GM12873 (cell line): ENCODE measurements around the gene STXBP6.

Experiments
- TF ChIP-seq, protein P1 (sequence below): IDR thresholded peaks from 2 replicates; pipeline ENCODE4 v1.5.1; 2012; ENCODE audit warnings: low read depth, mild to moderate bottlenecking, moderate library complexity, low read length, control low read depth; ENCODE audit not compliant: insufficient read depth; ENCODE audit errors: missing control alignments

Gene STXBP6

DNA sequence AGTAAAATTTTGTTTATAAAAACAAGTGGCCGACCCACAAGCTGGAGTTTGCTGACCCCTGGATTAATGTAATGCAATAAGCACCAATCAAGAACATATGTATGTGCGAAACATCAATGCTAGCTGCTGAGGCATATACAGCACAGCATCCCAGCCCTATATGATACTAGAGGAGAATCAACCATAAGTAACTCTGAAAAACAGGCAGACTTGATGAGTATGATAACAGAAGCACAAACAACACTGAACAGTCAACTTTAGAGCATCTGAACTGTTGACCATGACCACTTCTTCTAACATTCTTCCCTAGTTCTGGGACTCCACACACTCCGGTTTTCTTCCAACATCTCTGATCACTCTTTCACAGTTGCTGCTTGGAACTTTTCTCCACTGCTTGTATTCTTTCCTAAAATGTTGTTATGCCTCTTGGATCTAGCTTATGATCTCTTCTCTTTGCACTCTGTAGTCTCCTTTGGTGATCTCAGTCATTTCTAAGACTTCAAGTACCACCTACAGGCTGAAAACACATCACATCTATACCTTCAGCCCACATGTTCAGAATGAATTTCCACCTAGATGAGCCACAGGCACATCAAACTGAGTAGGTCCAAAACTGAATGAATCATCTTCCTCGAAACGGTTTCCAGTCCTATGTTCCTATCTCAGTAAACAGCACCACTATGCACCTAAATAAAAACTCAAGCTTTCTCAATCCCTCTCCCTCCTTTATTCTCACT lies 57.2 kb downstream of the STXBP6 start:
- TF ChIP-seq, protein P1, sequence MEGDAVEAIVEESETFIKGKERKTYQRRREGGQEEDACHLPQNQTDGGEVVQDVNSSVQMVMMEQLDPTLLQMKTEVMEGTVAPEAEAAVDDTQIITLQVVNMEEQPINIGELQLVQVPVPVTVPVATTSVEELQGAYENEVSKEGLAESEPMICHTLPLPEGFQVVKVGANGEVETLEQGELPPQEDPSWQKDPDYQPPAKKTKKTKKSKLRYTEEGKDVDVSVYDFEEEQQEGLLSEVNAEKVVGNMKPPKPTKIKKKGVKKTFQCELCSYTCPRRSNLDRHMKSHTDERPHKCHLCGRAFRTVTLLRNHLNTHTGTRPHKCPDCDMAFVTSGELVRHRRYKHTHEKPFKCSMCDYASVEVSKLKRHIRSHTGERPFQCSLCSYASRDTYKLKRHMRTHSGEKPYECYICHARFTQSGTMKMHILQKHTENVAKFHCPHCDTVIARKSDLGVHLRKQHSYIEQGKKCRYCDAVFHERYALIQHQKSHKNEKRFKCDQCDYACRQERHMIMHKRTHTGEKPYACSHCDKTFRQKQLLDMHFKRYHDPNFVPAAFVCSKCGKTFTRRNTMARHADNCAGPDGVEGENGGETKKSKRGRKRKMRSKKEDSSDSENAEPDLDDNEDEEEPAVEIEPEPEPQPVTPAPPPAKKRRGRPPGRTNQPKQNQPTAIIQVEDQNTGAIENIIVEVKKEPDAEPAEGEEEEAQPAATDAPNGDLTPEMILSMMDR, result no peak

DNA sequence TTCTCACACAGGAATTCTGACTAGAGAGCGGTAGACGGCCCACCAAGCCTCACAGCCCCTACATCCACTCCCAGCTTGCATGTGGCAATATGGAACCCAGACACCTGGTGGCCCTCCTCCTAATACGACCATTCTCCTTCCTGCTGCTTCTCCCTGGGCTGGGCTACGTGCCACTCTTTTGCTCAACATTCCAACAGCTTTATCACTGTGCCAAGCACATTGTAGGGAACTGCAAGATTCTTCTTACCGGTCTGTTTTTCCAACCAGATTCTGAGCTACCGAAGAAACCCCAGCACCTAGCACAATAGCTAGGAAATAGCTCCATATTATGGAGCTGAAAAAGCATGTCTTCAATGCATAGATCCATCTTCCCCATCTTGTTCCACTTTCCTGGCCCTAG lies 58.1 kb downstream of the STXBP6 start:
- TF ChIP-seq, protein P1, result no peak

DNA sequence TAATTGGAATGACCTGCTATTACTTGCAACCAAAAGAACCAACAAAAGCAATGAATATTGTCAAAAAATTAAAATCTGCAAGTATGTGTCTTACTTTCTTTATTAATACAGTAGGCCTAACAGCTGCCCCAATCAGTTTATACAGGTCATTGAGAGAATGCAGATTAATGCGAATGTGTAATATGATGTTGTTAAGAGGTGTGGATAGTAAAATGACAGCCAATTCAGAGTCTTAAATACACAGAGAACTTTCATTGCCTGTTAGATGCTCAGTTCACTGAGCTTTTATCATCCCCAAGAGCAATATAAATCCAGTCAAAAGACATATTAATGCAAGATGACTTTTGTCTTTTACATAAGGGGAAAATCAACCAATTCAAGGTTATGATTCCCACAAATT lies 58.7 kb downstream of the STXBP6 start:
- TF ChIP-seq, protein P1, result no peak

DNA sequence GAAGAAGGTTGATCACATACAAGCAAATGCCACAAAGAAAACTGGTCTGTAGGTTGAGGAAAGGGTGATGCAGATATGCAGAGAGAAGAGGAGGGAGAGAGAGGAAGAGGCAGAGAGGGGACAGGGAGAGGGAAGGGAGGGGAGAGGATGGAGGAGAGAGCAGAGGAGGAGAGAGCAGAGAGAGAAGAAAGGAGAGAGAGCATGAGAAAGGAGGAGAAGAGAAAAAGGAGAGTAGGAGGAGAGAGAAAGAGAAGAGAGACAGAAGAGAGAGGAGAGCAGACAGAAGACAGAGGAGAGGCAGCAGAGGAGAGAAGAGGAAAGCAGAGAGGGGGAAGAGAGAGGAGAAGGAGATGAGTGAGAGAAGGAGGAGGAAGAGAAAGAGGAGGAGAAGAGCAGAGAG lies 59.2 kb downstream of the STXBP6 start:
- TF ChIP-seq, protein P1, result no peak

DNA sequence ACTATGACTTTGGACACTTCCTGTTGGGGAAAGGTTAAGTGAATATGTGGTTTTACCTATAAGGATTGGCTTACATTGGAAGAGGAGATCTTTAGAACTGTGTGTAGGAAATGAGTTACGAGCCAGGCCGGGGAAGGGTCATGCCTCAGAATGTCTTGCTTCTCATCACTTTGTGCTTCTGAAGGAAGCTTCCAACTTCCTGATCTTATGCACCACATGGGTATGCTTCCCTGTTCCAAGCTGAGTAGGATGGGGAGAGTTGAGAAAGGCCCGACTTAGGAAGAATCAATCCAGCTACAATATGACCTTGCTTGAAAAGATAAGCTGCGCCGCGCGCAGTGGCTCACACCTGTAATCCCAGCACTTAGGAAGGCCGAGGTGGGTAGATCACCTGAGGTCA lies 59.9 kb downstream of the STXBP6 start:
- TF ChIP-seq, protein P1, result no peak

DNA sequence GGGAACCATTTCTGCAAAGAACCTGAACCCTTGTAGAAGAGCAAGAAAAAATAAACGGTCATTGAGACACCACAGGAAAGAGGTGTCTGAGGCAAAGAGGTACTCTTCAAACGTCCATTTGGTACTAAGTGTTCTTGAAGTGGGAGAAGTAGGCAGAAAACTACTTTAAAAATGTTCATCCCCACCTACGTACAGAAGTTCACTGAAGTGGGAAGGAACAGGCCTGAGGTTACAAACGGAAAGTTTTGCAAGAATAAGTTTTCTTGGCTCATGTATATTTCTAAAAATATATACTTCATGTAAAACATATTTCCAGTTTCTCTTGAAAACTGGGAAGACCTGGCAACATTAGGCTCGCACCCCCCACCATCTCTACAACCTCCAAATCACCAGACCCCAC lies 61.2 kb downstream of the STXBP6 start:
- TF ChIP-seq, protein P1, result no peak

DNA sequence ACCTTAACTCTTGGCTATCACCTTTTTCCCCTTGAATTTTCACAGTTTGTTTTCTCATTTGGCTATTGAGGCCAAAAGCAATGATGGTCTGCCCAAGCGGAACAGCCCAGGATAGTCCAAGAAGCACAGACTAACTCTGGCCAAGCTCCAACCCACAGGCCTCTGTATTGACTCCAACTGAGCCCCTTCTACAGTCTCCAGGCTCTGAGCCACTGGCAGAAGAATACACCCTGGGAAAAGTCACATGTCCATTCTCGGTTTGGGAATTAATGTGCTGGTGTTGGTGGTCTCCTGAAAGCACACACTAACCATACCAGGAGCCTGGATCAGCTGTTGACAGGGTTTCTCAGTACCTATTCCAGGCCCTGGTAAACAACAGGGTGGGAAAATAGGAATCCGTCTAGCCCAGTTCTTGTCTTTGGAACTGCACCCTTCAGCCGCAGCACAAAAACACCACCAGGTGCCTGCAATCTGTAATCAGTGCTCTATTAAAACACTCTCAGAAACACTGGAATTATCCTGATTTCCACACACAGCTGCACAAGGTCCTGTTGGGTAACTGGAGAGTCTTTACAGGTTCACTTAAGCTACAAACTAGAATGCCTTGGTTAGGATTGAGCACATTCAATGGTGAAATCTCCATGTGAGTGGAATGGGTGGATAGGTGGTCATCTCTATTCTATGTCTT lies 63.6 kb downstream of the STXBP6 start:
- TF ChIP-seq, protein P1, result no peak
